Bone marrow (tissue), 2 donors: ENCODE measurements around the gene NRF1.

Source experiments
- DNase-seq, 2 donors: peaks; one replicate each; lab custom pipeline; 2025; lab: John Stamatoyannopoulos, UW

Gene NRF1

GRCh38 chr7:129804111-129804889, 192.8 kb downstream of the NRF1 start:
- no peak for DNase-seq

GRCh38 chr7:129804890-129805719, 193.6 kb downstream of the NRF1 start:
- no peak for DNase-seq
